Stimulated activated CD8-positive, alpha-beta memory T cell treated with anti-CD3 and anti-CD28 coated beads, Interleukin-15, amount 100 ng/mL, for 1 hour (primary cell): ENCODE measurements around the gene DEXI.

Source experiments
- DNase-seq: peaks from one replicate; pipeline ENCODE4 v3.0.0-alpha.2; 2020; ENCODE audit warnings: low read depth

DEXI gene

DNA sequence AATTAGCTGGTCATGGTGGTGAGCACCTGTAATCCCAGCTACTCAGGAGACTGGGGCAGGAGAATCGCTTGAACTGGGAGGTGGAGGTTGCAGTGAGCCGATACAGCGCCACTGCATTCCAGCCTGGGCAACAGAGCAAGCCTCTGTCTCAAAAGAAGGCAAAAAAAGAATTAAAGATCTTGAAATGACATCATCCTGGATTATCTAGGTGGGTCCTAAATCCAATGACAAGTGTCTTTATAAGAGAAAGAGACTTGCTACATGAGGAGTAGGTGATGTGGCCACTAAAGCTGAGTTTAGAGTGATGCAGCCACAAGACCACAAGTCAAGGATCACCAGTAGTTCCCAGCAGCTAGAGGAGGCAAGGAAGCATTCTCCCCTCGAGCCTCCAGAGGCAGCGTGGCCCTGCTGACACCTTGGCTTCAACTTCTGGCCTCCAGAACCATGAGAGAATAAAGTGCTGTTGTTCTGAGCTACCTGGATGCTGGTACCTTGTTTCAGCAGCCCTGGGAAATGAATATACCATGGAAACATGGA is 49.4 kb downstream of the DEXI start:
- no peak for DNase-seq

- no peak for DNase-seq
Observed at GRCh38 chr16:10889855-10890254, 52.4 kb downstream of the DEXI start.

DNA sequence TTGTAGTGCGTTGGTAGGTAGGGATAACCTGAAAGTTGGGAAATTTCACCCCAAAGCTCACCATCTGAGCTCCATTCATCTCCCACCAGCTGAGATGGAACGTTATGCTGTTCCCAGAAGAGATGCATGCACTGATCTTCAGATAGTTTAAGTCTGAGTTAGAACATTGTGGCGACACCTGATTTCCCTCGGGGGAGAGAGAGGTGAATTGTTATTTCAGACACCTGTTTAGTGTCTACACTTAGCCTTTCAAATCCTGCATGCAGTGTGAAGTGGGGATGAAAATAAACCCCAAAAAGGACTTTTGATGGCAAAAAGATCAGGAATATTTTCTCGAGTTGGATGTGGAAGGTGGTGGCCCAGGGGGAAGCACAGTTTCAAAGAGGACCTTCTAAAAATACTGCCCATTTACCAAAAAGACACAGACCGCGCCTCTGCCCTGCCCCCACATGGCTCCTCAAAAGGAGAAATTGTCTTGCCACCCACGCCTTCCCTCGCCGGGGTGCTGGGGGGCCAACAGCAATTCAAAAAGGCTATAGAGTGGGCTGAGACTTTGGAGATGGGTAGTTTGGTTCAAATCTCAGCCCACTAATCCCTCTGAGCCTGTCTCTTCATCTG is 53.8 kb downstream of the DEXI start:
- DNase-seq, result no peak

GRCh38 chr16:10885246-10885645 is 57.0 kb downstream of the DEXI start:
- DNase-seq, result no peak

DNA sequence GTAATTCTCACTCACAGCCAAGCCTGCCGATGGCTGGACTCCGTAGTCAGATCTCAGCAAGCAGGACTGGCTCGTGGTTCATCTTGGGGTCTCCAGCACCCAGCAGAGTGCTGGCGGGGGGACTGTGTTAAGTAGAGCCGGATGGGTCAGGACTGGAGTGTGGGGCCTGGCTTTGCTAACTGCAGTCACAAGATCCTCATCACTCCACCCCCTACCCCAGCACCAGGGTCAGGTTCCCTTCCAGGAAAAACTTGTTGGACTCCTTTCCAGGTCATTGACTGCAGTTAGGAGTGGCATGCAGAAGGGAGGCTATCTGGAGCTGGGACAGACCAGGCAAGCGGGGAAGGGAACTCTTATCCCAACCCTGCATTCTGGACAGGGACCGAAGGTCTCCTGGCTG is 59.3 kb downstream of the DEXI start:
- no peak for DNase-seq

GRCh38 chr16:10881479-10882030 is 60.7 kb downstream of the DEXI start:
- DNase-seq, result no peak

GRCh38 chr16:10880594-10881452 is 61.4 kb downstream of the DEXI start:
- DNase-seq, result no peak

GRCh38 chr16:10879681-10880589 is 62.3 kb downstream of the DEXI start:
- DNase-seq, result no peak
